Bronchial epithelial cell (primary cell): ENCODE data around the gene ATP2A1. TPM values are rescaled to one million over a fixed set of nuclear protein-coding genes. Genes with fewer than 3 reads are reported as not detected.

ENCODE experiments used
- DNase-seq: peaks from one replicate; pipeline ENCODE4 v3.0.0-alpha.2; 2010; ENCODE audit warnings: low read depth
- FAIRE-seq: peaks from 2 replicates; lab custom pipeline; 2011; peaks lifted over from hg19 to GRCh38; lab: Jason Lieb, UNC
- H3K27me3 ChIP-seq: 2 replicates; pipeline ENCODE4 v1.5.1; 2011; ENCODE audit warnings: low read length; ENCODE audit not compliant: control insufficient read depth, insufficient read depth
- H3K36me3 ChIP-seq: 2 replicates; pipeline ENCODE4 v1.5.1; 2011; ENCODE audit warnings: low read length; ENCODE audit not compliant: control insufficient read depth, insufficient read depth
- H3K4me3 ChIP-seq: 2 replicates; pipeline ENCODE4 v1.5.1; 2011; ENCODE audit warnings: mild to moderate bottlenecking, low read depth, low read length, control low read depth
- total RNA-seq: library from RNA; depleted of rRNA; stranded (reverse); fragments of >200 nt; gene quantifications from 2 replicates; pipeline ENCODE4 v1.2.1, GENCODE V29; 2014
- TF ChIP-seq, protein P1 (sequence below): IDR thresholded peaks from 2 replicates; pipeline ENCODE4 v1.5.1; 2011; ENCODE audit warnings: mild to moderate bottlenecking, moderate library complexity, low read length, control low read depth, inconsistent platforms; ENCODE audit not compliant: insufficient read depth, severe bottlenecking

ATP2A1 gene
- total RNA-seq, 1 donor from 2014 or later, result under 0.01 TPM

- TF ChIP-seq, protein P1, sequence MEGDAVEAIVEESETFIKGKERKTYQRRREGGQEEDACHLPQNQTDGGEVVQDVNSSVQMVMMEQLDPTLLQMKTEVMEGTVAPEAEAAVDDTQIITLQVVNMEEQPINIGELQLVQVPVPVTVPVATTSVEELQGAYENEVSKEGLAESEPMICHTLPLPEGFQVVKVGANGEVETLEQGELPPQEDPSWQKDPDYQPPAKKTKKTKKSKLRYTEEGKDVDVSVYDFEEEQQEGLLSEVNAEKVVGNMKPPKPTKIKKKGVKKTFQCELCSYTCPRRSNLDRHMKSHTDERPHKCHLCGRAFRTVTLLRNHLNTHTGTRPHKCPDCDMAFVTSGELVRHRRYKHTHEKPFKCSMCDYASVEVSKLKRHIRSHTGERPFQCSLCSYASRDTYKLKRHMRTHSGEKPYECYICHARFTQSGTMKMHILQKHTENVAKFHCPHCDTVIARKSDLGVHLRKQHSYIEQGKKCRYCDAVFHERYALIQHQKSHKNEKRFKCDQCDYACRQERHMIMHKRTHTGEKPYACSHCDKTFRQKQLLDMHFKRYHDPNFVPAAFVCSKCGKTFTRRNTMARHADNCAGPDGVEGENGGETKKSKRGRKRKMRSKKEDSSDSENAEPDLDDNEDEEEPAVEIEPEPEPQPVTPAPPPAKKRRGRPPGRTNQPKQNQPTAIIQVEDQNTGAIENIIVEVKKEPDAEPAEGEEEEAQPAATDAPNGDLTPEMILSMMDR, result peak; percentile 64
- Histone ChIP-seq H3K36me3 (peaks cover 23% of the 10 kb centered on the region), H3K4me3 (peak within 1 kb of the TSS; percentile 99), H3K27me3 (no peaks in the 10 kb centered on the region)
- FAIRE-seq (no peak), DNase-seq (peak; percentile 90)
Measured at GRCh38 chr16:28846080-28846932, 32.0 kb upstream of the ATP2A1 start, which contains the start of gene TUFM. Gene TUFM, minus strand, starts transcription at chr16:28846348. Its CDS starts 79 bp downstream, at chr16:28846269.

GRCh38 chr16:28846933-28847273 lies 31.4 kb upstream of the ATP2A1 start:
- no peak for FAIRE-seq
- peak overlapping the region; percentile 99 for H3K4me3 ChIP-seq
- TF ChIP-seq, protein P1, result no peak
- no peaks in the 10 kb centered on the region for H3K27me3 ChIP-seq
- DNase-seq, result no peak
- peaks cover 23% of the 10 kb centered on the region for H3K36me3 ChIP-seq

- Histone ChIP-seq H3K4me3 (no peak overlapping the region), H3K27me3 (no peaks in the 10 kb centered on the region), H3K36me3 (no peaks in the 10 kb centered on the region)
- DNase-seq, result peak; percentile 71
- no peak for FAIRE-seq
- TF ChIP-seq, protein P1, result no peak
Measured at GRCh38 chr16:28858421-28858820, 19.9 kb upstream of the ATP2A1 start.

DNA sequence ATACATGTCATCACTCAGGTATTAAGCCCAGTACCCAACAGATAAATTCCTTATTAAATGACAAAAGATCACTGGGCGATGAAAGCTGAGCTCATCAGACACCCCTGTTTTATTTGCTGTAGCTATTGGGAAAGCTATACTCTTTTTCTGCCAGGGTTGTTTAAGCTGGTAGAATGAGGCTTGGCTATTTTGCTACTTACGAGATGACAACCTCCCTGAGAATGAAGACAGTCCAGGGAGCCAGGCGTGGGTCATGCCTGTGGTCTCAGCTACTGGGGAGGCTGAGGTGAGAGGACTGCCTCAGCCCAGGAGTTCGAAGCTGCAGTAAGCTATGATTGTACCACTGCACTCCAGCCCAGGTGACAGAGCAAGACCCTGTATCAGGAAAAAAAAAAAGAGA lies 19.0 kb upstream of the ATP2A1 start:
- no peak overlapping the region for H3K4me3 ChIP-seq
- no peak for FAIRE-seq
- TF ChIP-seq, protein P1, result no peak
- no peaks in the 10 kb centered on the region for H3K27me3 ChIP-seq
- DNase-seq, result no peak
- H3K36me3 ChIP-seq, result no peaks in the 10 kb centered on the region

DNA sequence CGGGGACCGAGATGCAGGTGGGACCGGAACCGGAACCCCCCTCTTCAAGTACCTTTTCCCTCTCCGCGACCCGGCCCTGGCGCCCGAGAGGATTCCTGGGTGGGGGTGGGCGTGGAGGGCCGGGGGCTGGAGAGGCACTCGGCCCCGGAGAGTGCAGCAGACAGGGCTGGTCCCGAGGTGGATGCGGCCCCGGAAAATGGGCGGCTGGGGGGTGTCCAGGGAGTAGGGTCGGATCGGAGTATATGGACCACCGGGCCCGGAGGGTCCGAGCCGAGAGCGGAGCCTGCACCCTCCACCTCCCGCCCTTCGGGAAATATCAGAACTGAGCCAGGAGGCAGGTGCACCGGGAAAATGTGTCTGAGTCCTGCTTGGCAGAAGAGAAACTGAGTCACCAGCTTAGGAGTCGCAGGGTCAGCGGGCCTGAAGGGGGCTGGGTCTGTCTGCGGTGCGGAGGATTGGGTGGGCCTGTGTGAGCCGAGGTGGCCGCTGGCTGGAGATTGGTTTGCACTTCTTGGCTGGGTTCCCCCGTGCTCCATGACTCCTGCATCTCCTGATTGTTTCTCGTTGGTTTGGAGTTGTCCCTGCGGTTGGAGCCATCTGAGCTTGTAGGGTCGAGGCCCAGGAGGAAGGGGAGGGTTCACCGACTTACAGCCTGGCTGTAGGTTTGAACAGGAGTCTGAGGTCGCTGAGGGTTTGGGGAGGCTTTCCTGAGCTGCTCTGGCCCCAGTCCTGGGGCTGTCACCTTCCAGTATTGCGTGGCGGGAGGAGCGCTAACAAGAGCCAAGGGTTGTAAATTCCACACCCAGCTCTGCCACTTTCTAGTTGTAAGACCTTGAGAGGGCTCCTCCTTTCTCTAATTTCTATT lies 14.1 kb upstream of the ATP2A1 start:
- no peak for FAIRE-seq
- TF ChIP-seq, protein P1, result no peak

More for the DNA sequence above, 14.1 kb upstream of the ATP2A1 start:
- peak overlapping the region; percentile 99 for H3K4me3 ChIP-seq
- peak; percentile 10 for DNase-seq
- H3K36me3 ChIP-seq, result peaks cover 5% of the 10 kb centered on the region
- no peaks in the 10 kb centered on the region for H3K27me3 ChIP-seq
